Measurements from ENCODE around the gene DNM1.

GRCh38 chr9:128216781-128217553 is 13.8 kb downstream of the DNM1 start:
- TF ChIP-seq CTCF (IDR thresholded peaks at IDR 0.05): no peak
- TF ChIP-seq EZH2 (IDR thresholded peaks at IDR 0.05): no peak
- TF ChIP-seq EZH2phosphoT487 (IDR thresholded peaks at IDR 0.05): no peak

Measured in neural progenitor cell (in vitro differentiated cells).